Subcutaneous abdominal adipose tissue (tissue), 5 donors: ENCODE results near the gene MYRIP.

Experiments used
- H3K27ac ChIP-seq: one replicate; pipeline ENCODE4 v1.7.0; 2013; ENCODE audit warnings: low read depth, mild to moderate bottlenecking, inconsistent platforms, low read length, moderate library complexity
- H3K27me3 ChIP-seq, 5 donors: one replicate each; pipeline ENCODE4 v1.7.0; 2013; ENCODE audit warnings: low read length in 5 of 5, inconsistent platforms in 1 of 5; ENCODE audit not compliant: control insufficient read depth in 5 of 5, insufficient read depth in 4 of 5
- H3K36me3 ChIP-seq, 5 donors: one replicate each; pipeline ENCODE4 v1.7.0; 2013; ENCODE audit warnings: low read length in 5 of 5; ENCODE audit not compliant: control insufficient read depth in 5 of 5, insufficient read depth in 5 of 5
- H3K4me1 ChIP-seq, 5 donors: one replicate each; pipeline ENCODE4 v1.7.0; 2013; ENCODE audit warnings: low read length in 5 of 5, mild to moderate bottlenecking in 3 of 5, moderate library complexity in 1 of 5; ENCODE audit not compliant: control insufficient read depth in 5 of 5, insufficient read depth in 5 of 5
- H3K4me3 ChIP-seq, 5 donors: one replicate each; pipeline ENCODE4 v1.7.0; 2013; ENCODE audit warnings: low read length in 5 of 5, low read depth in 1 of 5
- H3K9ac ChIP-seq, 5 donors: one replicate each; pipeline ENCODE4 v1.7.0; 2013; ENCODE audit warnings: low read length in 5 of 5, mild to moderate bottlenecking in 4 of 5, moderate library complexity in 3 of 5
- H3K9me3 ChIP-seq, 5 donors: one replicate each; pipeline ENCODE4 v1.7.0; 2013; ENCODE audit warnings: low read length in 5 of 5; ENCODE audit not compliant: control insufficient read depth in 5 of 5
- donor health status: healthy.
- donor health status: healthy.
- donor health status: healthy.
- donor health status: healthy.
- donor health status: healthy.

The MYRIP gene

DNA sequence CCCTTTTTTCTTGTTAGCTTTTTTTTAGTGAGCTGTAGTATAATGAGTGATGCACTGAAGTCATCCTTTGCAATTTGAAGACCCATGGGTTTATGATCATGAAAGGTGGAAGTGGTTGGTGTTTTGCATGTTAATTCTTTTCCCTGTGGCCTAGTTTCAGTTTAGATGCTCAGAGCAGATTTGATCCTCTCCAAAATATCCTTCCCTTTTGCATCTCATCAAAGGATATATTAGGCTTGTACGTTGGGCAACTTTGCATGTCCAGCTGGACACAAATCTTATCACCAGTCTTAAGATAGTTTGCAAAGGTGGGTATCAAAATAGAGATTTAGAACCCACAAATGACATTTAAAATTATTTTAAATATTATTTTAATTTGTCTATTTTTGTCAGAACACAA lies 72.7 kb downstream of the MYRIP start:
- no peak overlapping the region for H3K27ac ChIP-seq
- H3K9me3 ChIP-seq, result peaks cover 0 to 3% (median 0%) of the 10 kb centered on the region in 5 donors
- H3K4me3 ChIP-seq, result no peak overlapping the region
- no peaks in the 10 kb centered on the region for H3K36me3 ChIP-seq
- H3K27me3 ChIP-seq, result no peaks in the 10 kb centered on the region
- no peak overlapping the region for H3K9ac ChIP-seq
- no peaks in the 10 kb centered on the region for H3K4me1 ChIP-seq

DNA sequence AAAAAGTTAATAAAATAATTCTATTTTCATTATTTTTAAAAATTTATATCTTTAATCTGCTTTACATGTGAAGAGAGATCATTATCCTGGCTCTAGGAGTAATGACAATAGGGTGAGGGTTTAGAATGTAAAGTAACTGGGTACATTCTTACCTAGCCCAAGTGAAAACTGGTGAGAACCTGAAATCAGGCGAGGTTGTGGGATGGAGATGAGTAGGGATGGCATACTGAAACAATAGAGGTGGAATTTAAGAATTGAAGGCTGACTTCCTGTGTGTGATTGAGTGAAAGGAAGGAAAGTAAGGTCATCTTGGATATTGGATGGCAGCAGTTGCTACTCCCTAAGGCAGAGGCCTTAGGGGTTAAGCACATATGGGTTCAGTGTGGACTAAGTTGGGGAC lies 82.7 kb downstream of the MYRIP start:
- Histone ChIP-seq H3K9me3 (no peaks in the 10 kb centered on the region), H3K27me3 (no peaks in the 10 kb centered on the region), H3K4me1 (no peaks in the 10 kb centered on the region), H3K27ac (no peak overlapping the region), H3K9ac (no peak overlapping the region), H3K36me3 (no peaks in the 10 kb centered on the region), H3K4me3 (no peak overlapping the region)

GRCh38 chr3:39896184-39896583 lies 86.8 kb downstream of the MYRIP start:
- no peaks in the 10 kb centered on the region for H3K9me3 ChIP-seq
- no peaks in the 10 kb centered on the region for H3K36me3 ChIP-seq
- no peaks in the 10 kb centered on the region for H3K27me3 ChIP-seq
- H3K9ac ChIP-seq, result no peak overlapping the region
- H3K4me1 ChIP-seq, result no peaks in the 10 kb centered on the region
- no peak overlapping the region for H3K27ac ChIP-seq
- H3K4me3 ChIP-seq, result no peak overlapping the region

GRCh38 chr3:39900462-39901002 lies 91.1 kb downstream of the MYRIP start:
- Histone ChIP-seq H3K9ac (no peak overlapping the region), H3K4me3 (no peak overlapping the region), H3K27me3 (no peaks in the 10 kb centered on the region), H3K27ac (no peak overlapping the region), H3K36me3 (no peaks in the 10 kb centered on the region), H3K4me1 (no peaks in the 10 kb centered on the region), H3K9me3 (no peaks in the 10 kb centered on the region)

- Histone ChIP-seq H3K36me3 (no peaks in the 10 kb centered on the region), H3K27me3 (no peaks in the 10 kb centered on the region), H3K9me3 (no peaks in the 10 kb centered on the region), H3K9ac (no peak overlapping the region), H3K27ac (no peak overlapping the region), H3K4me3 (no peak overlapping the region), H3K4me1 (peaks cover 2 to 12% (median 6%) of the 10 kb centered on the region in 5 donors)
Observed at GRCh38 chr3:39903253-39903652, 93.8 kb downstream of the MYRIP start.

DNA sequence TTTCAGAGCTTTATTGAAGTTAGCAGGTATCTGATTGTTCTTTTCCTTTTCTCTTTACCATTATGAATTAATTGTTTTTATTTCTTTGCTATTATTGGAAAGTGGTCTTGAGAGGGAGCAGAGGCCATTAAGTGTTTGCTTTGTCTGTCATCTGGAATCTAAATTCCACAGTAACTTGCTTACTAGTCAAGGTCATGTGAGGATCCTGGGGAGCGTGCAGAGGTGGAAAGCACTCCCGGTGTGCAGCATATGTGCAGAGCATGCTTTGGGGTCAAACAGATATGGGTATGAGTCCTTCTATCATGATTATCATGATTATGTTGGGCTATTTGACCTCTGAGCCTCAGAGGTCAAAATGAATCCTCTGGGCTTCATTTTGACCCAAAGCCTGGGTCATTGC lies 96.4 kb downstream of the MYRIP start:
- Histone ChIP-seq H3K4me1 (peaks cover 2 to 12% (median 6%) of the 10 kb centered on the region in 5 donors), H3K9me3 (no peaks in the 10 kb centered on the region), H3K27ac (no peak overlapping the region), H3K27me3 (no peaks in the 10 kb centered on the region), H3K9ac (no peak overlapping the region), H3K4me3 (no peak overlapping the region), H3K36me3 (no peaks in the 10 kb centered on the region)

DNA sequence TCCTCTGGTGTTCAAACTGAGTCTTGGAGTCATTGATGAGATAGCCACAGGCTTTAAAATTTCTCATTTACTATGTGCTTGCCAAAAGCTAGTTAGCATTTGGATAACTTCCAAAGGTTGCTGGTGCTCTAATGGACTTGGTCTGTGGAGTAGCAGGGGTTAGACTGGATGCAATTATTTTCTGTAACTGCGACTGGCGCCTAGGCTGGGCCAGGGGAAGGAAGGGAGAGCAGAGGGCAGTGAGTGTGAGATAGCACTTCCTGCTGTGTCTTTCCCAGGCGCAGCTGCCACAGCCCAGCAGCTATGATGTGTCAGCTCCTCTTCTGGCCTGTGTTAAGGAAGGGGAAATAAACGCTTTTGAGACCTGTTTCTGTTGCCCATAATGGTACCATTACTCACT lies 98.6 kb downstream of the MYRIP start:
- H3K36me3 ChIP-seq, result no peaks in the 10 kb centered on the region
- no peak overlapping the region for H3K27ac ChIP-seq
- H3K4me1 ChIP-seq, result peaks cover 2 to 20% (median 10%) of the 10 kb centered on the region in 5 donors
- H3K27me3 ChIP-seq, result no peaks in the 10 kb centered on the region
- H3K9ac ChIP-seq, result no peak overlapping the region
- H3K9me3 ChIP-seq, result no peaks in the 10 kb centered on the region
- no peak overlapping the region for H3K4me3 ChIP-seq

- Histone ChIP-seq H3K9ac (no peak overlapping the region), H3K27me3 (no peaks in the 10 kb centered on the region), H3K36me3 (no peaks in the 10 kb centered on the region), H3K4me3 (no peak overlapping the region), H3K4me1 (peaks cover 2 to 20% (median 10%) of the 10 kb centered on the region in 5 donors), H3K9me3 (no peaks in the 10 kb centered on the region), H3K27ac (no peak overlapping the region)
Observed at GRCh38 chr3:39910135-39910534, 100.7 kb downstream of the MYRIP start.

DNA sequence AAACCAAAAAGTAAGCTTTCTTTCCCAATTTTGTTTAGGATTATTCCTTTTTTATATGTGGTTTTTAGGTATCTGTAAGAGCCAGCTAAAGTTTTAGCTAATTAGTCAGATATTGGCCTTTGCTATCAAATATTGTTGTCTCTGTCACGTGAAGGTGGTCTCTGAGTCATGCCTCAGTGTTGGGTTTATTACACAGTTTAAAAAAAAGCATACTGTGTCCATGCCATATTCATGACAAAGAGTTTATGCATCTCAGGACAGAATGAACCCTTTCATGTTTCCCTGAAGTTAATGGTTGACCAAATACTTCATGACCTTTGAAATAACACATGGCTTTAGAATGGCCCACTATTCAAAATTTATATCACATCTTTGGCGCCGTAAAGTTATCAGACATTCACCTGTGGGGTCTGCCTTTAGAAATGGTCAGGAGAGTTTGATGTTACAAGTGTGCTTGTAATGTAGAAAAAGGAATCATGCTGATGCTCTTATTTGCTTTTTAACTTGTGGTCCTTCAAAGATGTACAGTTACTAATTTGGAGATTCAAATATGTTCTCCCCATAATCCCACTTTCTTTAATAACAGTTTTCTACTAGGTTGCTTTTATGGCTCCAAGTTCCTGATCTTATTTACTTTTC lies 101.5 kb downstream of the MYRIP start:
- Histone ChIP-seq H3K9ac (no peak overlapping the region), H3K4me3 (no peak overlapping the region), H3K27me3 (no peaks in the 10 kb centered on the region), H3K36me3 (no peaks in the 10 kb centered on the region), H3K4me1 (peaks cover 2 to 20% (median 10%) of the 10 kb centered on the region in 5 donors), H3K9me3 (no peaks in the 10 kb centered on the region), H3K27ac (no peak overlapping the region)

DNA sequence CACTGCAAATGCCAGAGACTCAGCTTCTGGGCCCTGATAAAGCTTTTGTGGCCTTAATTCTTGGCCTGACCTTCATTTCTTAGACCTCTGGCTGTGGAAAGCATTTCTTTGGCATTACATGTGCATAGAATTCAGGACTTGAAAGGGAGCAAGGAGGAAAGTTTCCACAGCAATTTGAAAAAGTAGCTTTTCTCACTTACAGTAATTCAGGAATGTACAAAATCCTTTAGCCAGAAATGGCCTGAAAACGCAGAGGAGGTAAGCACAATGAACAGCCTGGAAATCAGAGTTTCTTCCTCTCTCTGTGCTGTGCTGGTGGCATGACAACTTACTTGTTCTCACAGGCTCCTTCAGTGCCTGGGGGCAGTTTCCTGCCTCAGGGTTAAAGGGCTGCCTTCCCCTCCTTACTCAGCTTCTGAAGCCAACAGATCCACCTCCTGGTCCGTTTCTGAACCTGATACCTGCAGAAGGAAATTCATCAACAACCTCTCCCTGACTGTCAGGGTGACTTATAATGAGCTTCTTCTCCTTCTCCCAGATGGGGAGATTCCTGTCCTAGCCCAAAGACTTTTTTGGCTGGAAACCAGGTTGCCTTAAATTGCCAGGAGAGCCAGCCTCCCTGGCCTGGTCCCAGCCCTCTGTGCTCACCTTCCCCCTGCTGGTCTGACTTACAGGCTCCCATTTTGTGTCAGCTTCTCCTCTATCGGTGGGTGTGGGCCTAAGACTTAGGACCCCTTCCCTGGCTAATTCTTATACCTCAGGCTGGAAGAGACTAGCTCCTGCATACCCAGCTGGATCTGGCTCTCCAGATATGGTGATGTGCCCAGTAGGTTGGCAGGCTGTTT lies 102.3 kb downstream of the MYRIP start:
- Histone ChIP-seq H3K4me1 (peaks cover 2 to 20% (median 10%) of the 10 kb centered on the region in 5 donors), H3K27me3 (no peaks in the 10 kb centered on the region), H3K27ac (no peak overlapping the region), H3K9me3 (no peaks in the 10 kb centered on the region), H3K36me3 (no peaks in the 10 kb centered on the region), H3K9ac (no peak overlapping the region), H3K4me3 (no peak overlapping the region)
